Type B pancreatic cell (in vitro differentiated cells): Measurements from ENCODE around the gene AP1S1. TPM values are rescaled to one million over a fixed set of nuclear protein-coding genes. Genes with fewer than 3 reads are reported as not detected.

Experiments used
- DNase-seq: peaks from one replicate; pipeline ENCODE4 v3.0.0; 2021; ENCODE audit warnings: mixed read lengths; ENCODE audit not compliant: unreplicated experiment; ENCODE audit errors: extremely low spot score
- H3K27ac Mint-ChIP-seq: 2 replicates; pipeline ENCODE4 v1.8.0; 2021; ENCODE audit warnings: mild to moderate bottlenecking, mixed read lengths
- H3K27me3 Mint-ChIP-seq: 2 replicates; pipeline ENCODE4 v1.8.0; 2021; ENCODE audit warnings: mixed read lengths
- H3K36me3 Mint-ChIP-seq: 2 replicates; pipeline ENCODE4 v1.8.0; 2021; ENCODE audit warnings: mixed read lengths
- H3K4me1 Mint-ChIP-seq: one replicate; pipeline ENCODE4 v1.8.0; 2021; ENCODE audit warnings: mixed read lengths; ENCODE audit not compliant: unreplicated experiment
- H3K4me3 Mint-ChIP-seq: 2 replicates; pipeline ENCODE4 v1.8.0; 2021; ENCODE audit warnings: mild to moderate bottlenecking, mixed read lengths
- H3K9me3 Mint-ChIP-seq: 2 replicates; pipeline ENCODE4 v1.8.0; 2021; ENCODE audit warnings: mixed read lengths
- microRNA-seq: library from miRNA; unstranded; fragments of <30 nt; microRNA quantifications from one replicate; pipeline ENCODE4, GENCODE V29; 2020
- total RNA-seq: library from RNA; stranded (reverse); gene quantifications from 2 replicates; pipeline ENCODE4 v1.2.1, GENCODE V29; 2021; ENCODE audit warnings: low replicate concordance
- TF ChIP-seq, protein P1 (sequence below): fragments of 200-600 bp; sonication (generic); conservative IDR thresholded peaks from 2 replicates; pipeline ENCODE4 v1.5.0; 2021; ENCODE audit warnings: antibody characterized with exemption, mild to moderate bottlenecking

The AP1S1 gene
- total RNA-seq, 1 donor from 2014 or later = 59.8 TPM

DNA sequence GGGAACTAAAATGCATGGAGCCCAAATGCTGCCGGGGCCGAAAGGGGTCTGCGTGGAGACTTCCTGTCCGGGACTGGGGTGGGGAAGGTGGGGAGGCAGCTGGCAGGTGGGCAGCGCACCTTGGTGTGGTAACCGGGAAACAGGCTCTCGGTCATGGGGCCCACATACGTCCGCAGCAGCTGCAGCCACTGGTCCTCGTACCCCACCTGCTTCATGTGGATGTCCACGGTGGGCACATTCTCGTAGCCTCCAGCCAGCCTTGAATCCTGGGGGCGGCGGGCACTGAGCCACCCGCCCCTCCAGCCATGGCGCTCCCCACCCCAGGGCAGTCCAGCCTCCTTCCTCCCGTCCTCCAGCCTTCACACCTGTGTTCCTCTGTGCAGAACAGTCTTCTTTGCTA lies 53.2 kb downstream of the AP1S1 start:
- no peaks in the 10 kb centered on the region for H3K4me1 Mint-ChIP-seq
- DNase-seq = no peak
- no peak overlapping the region for H3K4me3 Mint-ChIP-seq
- TF ChIP-seq, protein P1, sequence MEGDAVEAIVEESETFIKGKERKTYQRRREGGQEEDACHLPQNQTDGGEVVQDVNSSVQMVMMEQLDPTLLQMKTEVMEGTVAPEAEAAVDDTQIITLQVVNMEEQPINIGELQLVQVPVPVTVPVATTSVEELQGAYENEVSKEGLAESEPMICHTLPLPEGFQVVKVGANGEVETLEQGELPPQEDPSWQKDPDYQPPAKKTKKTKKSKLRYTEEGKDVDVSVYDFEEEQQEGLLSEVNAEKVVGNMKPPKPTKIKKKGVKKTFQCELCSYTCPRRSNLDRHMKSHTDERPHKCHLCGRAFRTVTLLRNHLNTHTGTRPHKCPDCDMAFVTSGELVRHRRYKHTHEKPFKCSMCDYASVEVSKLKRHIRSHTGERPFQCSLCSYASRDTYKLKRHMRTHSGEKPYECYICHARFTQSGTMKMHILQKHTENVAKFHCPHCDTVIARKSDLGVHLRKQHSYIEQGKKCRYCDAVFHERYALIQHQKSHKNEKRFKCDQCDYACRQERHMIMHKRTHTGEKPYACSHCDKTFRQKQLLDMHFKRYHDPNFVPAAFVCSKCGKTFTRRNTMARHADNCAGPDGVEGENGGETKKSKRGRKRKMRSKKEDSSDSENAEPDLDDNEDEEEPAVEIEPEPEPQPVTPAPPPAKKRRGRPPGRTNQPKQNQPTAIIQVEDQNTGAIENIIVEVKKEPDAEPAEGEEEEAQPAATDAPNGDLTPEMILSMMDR = no peak
- H3K27me3 Mint-ChIP-seq = peaks cover 18% of the 10 kb centered on the region
- H3K9me3 Mint-ChIP-seq = no peaks in the 10 kb centered on the region
- no peaks in the 10 kb centered on the region for H3K36me3 Mint-ChIP-seq
- H3K27ac Mint-ChIP-seq = no peak overlapping the region

DNA sequence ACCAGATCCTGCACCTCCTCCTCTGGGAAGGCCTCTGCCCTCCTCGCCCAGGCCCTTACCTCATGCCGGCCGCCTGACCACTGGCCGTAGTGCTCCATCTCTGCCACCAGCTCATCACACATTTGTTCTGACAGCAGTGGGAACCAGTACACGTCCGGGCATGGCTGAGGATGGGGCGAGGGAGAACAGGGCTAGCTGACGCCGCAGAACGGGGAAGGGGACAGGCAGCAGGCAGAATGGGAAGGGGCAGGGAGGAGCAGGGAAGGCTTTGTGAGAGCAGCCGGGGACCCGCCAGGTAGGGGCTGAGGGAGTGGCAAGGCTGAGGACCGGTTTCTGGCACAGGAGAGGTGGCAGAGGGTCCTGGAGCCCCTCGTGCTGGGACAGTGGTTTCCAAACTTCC lies 54.5 kb downstream of the AP1S1 start:
- DNase-seq = no peak
- Mint-ChIP-seq H3K36me3 (no peaks in the 10 kb centered on the region), H3K9me3 (no peaks in the 10 kb centered on the region), H3K4me1 (no peaks in the 10 kb centered on the region), H3K27me3 (peaks cover 7% of the 10 kb centered on the region), H3K27ac (no peak overlapping the region), H3K4me3 (no peak overlapping the region)
- TF ChIP-seq, protein P1 = no peak

DNA sequence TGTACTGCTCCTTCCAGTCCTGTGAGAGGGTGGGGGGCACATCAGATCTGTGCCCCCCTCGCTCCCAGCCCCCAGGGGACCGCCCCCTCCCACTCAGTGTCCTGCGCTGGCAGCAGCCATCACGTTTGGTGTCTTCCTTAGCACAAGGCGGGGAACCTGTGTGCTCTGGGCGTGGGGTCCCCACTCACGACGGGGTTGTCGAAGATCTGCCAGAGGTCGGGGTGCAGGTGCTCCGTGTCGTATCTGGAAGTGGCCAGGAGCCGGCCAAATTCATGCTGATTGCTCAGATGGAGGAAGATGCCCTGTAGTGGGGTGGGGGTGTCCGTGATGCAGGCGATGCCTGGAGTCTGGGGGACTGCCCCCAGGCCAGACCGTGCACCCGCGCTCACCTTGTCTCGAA lies 55.9 kb downstream of the AP1S1 start:
- Mint-ChIP-seq H3K9me3 (no peaks in the 10 kb centered on the region), H3K27me3 (no peaks in the 10 kb centered on the region), H3K36me3 (peaks cover 3% of the 10 kb centered on the region), H3K4me3 (no peak overlapping the region), H3K4me1 (no peaks in the 10 kb centered on the region), H3K27ac (no peak overlapping the region)
- DNase-seq = no peak
- TF ChIP-seq, protein P1 = no peak

Small RNA genes lying within 50 kb of the gene (microRNA-seq; reads per million reads assigned to microRNA genes)
- gene MIR4653 = not detected

Other genes with a start within 250 kb of the AP1S1 start
- gene MUC3A, start 204.9 kb upstream of the AP1S1 start, total RNA-seq = 8.2 and 23.5 TPM in 2 replicates
- gene MUC12, start 184.9 kb upstream of the AP1S1 start, total RNA-seq = 0.50 and 1.6 TPM in 2 replicates
- gene MUC17, start 134.4 kb upstream of the AP1S1 start, total RNA-seq = 0.53 and 1.5 TPM in 2 replicates
- gene TRIM56, start 69.0 kb upstream of the AP1S1 start, total RNA-seq = 22.2 and 40.1 TPM in 2 replicates
- 0.14 and 1.5 TPM in 2 replicates for gene SERPINE1, start 27.4 kb upstream of the AP1S1 start, total RNA-seq
- gene VGF, start 11.1 kb downstream of the AP1S1 start, total RNA-seq = 4.2 and 4.4 TPM in 2 replicates
- not detected in 2 replicates for gene NAT16, start 25.8 kb downstream of the AP1S1 start, total RNA-seq
- gene MOGAT3, start 46.6 kb downstream of the AP1S1 start, total RNA-seq = 0.94 and 1.1 TPM in 2 replicates
- 37.5 and 65.7 TPM in 2 replicates for gene PLOD3, start 63.1 kb downstream of the AP1S1 start, total RNA-seq
- 61.1 and 68.7 TPM in 2 replicates for gene ZNHIT1, start 63.7 kb downstream of the AP1S1 start, total RNA-seq
- 9.5 and 16.3 TPM in 2 replicates for gene CLDN15, start 83.3 kb downstream of the AP1S1 start, total RNA-seq
- gene FIS1, start 90.6 kb downstream of the AP1S1 start, total RNA-seq = 110 and 114 TPM in 2 replicates
- 31.5 and 48.1 TPM in 2 replicates for gene IFT22, start 167.3 kb downstream of the AP1S1 start, total RNA-seq
- gene COL26A1, start 208.4 kb downstream of the AP1S1 start, total RNA-seq = 10.6 and 47.9 TPM in 2 replicates